Measurements from ENCODE around the gene NAALADL2.

DNA sequence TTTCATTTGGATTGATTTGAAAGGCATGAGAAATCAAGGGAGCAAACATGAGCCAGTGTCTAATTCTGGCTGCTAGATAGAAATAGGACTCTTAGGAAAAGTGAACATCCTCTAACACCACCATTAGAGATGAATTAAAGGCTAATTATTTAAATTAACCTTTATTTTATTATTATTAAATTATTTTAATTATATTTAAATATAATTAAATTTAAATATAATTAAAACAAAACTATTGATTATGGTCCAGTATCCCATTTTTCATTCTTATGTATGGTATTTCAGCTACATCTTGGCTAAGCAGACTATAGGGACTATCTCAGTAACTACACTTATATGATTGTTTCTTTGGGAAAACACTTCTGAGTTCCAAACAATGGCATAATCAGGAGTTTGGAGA, 904.8 kb downstream of the NAALADL2 start:
- TF ChIP-seq POLR2A (IDR thresholded peaks at IDR 0.05; ENCODE audit: low read depth) (no peak), POLR2AphosphoS5 (IDR thresholded peaks at IDR 0.05) (no peak)
